Stimulated activated CD4-positive, alpha-beta T cell treated with anti-CD3 and anti-CD28 coated beads, Interleukin-15, amount 100 ng/mL, for 1 hour (primary cell): Measurements from ENCODE around the gene TIMM22.
"Not testable (repeated sequence)": the region's sequence is repeated elsewhere in the genome, so short reads cannot be mapped to it uniquely, and the experiment has no call there.

ENCODE experiments used
- DNase-seq, 2 donors: peaks; one replicate each; pipeline ENCODE4 v3.0.0-alpha.2; 2020; ENCODE audit warnings: low read depth in 1 of 2, low spot score in 1 of 2

TIMM22 gene

GRCh38 chr17:1037238-1037879 lies 40.4 kb downstream of the TIMM22 start:
- DNase-seq: no peak

- no peak for DNase-seq
Measured at GRCh38 chr17:1038459-1039122, 41.7 kb downstream of the TIMM22 start.

GRCh38 chr17:1039123-1039507 lies 42.2 kb downstream of the TIMM22 start:
- DNase-seq: no peak

GRCh38 chr17:1039511-1040215 lies 42.7 kb downstream of the TIMM22 start:
- DNase-seq: no peak

GRCh38 chr17:1040216-1040600 lies 43.3 kb downstream of the TIMM22 start:
- DNase-seq: no peak

- no peak for DNase-seq
Measured at GRCh38 chr17:1041746-1042145, 44.8 kb downstream of the TIMM22 start.

- no peak for DNase-seq
Measured at GRCh38 chr17:1042486-1042885, 45.6 kb downstream of the TIMM22 start.

- no peak for DNase-seq
Measured at GRCh38 chr17:1043601-1044251, 46.8 kb downstream of the TIMM22 start.

- not testable (repeated sequence) for DNase-seq
Measured at GRCh38 chr17:1044387-1045009, 47.6 kb downstream of the TIMM22 start.

- DNase-seq: no peak
Measured at GRCh38 chr17:1045456-1045855, 48.5 kb downstream of the TIMM22 start.

GRCh38 chr17:1047177-1047878 lies 50.4 kb downstream of the TIMM22 start:
- DNase-seq: no peak

- no peak for DNase-seq
Measured at GRCh38 chr17:1047879-1048470, 51.0 kb downstream of the TIMM22 start.

GRCh38 chr17:1048516-1049115 lies 51.7 kb downstream of the TIMM22 start:
- not testable (repeated sequence) for DNase-seq

- no peak for DNase-seq
Measured at GRCh38 chr17:1049446-1050225, 52.7 kb downstream of the TIMM22 start.

GRCh38 chr17:1050246-1050995 lies 53.5 kb downstream of the TIMM22 start:
- no peak for DNase-seq

GRCh38 chr17:1050996-1051925 lies 54.3 kb downstream of the TIMM22 start:
- no peak for DNase-seq
